IMR-90 (cell line): ENCODE data around the gene TBL3. TPM values are rescaled to one million over a fixed set of nuclear protein-coding genes. Genes with fewer than 3 reads are reported as not detected.

Experiments used
- ATAC-seq: fragments of 200-7000 bp; cut with Tn5 transposase; 2 replicates; pipeline ENCODE4 v1.9.1; 2020; ENCODE audit warnings: low read depth, mild to moderate bottlenecking, moderate library complexity
- BruUV-seq: library from RNA; stranded (reverse); fragments of 400-500 nt; replicated peaks from 2 replicates; lab custom pipeline; 2021; lab: Mats Ljungman, UMichigan
- CTCF ChIA-PET: fragments of 300-600 bp; formaldehyde crosslinking; extraction: SDS; loops from one replicate; lab custom pipeline; 2021; ENCODE audit warnings: antibody characterized with exemption; lab: Yijun Ruan, JAX
- POLR2A ChIA-PET: fragments of 300-600 bp; sonication (Branson Sonifier 250); formaldehyde crosslinking; loops from one replicate; lab custom pipeline; 2022; ENCODE audit warnings: antibody characterized with exemption; ENCODE audit not compliant: unreplicated experiment; lab: Charles Lee
- DNase-seq: peaks from one replicate; pipeline ENCODE4 v3.0.0; 2013
- H2AFZ ChIP-seq: replicated peaks from 2 replicates; pipeline ENCODE3; 2013; ENCODE audit warnings: low read length, mild to moderate bottlenecking; ENCODE audit not compliant: poor library complexity
- H2AK5ac ChIP-seq: 2 replicates; pipeline ENCODE4 v1.6.1; 2013; ENCODE audit warnings: low read depth, low read length, inconsistent platforms
- H2AK9ac ChIP-seq: replicated peaks from 2 replicates; pipeline ENCODE3; 2013; ENCODE audit warnings: mild to moderate bottlenecking, low read depth, low read length, moderate library complexity; ENCODE audit not compliant: poor library complexity
- H2BK120ac ChIP-seq: 2 replicates; pipeline ENCODE4 v1.6.1; 2013; ENCODE audit warnings: low read depth, low read length, inconsistent platforms
- H2BK15ac ChIP-seq: 3 replicates; pipeline ENCODE4 v1.6.1; 2013; ENCODE audit warnings: low read depth, low read length, inconsistent platforms
- H2BK20ac ChIP-seq: 2 replicates; pipeline ENCODE4 v1.6.1; 2013; ENCODE audit warnings: low read depth, mild to moderate bottlenecking, inconsistent platforms, low read length, moderate library complexity
- H2BK5ac ChIP-seq: 2 replicates; pipeline ENCODE4 v1.6.1; 2013; ENCODE audit warnings: mild to moderate bottlenecking, low read depth, low read length, inconsistent platforms; ENCODE audit not compliant: poor library complexity, severe bottlenecking
- H3K14ac ChIP-seq: replicated peaks from 2 replicates; pipeline ENCODE4 v1.6.1; 2013; ENCODE audit warnings: low read depth, low read length, inconsistent platforms
- H3K18ac ChIP-seq: 2 replicates; pipeline ENCODE4 v1.6.1; 2013; ENCODE audit warnings: low read depth, low read length, control low read depth
- H3K23ac ChIP-seq: 2 replicates; pipeline ENCODE4 v1.6.1; 2013; ENCODE audit warnings: low read depth, low read length, inconsistent platforms
- H3K27ac ChIP-seq: 2 replicates; pipeline ENCODE4 v1.5.1; 2013; ENCODE audit warnings: mild to moderate bottlenecking, control low read depth, low read length; ENCODE audit not compliant: insufficient read depth
- H3K27me3 ChIP-seq: 2 replicates; pipeline ENCODE4 v1.6.1; 2013; ENCODE audit warnings: low read length; ENCODE audit not compliant: control insufficient read depth, insufficient read depth
- H3K36me3 ChIP-seq: 2 replicates; pipeline ENCODE4 v1.6.1; 2013; ENCODE audit warnings: low read length, mixed read lengths; ENCODE audit not compliant: control insufficient read depth, insufficient read depth
- H3K4ac ChIP-seq: 2 replicates; pipeline ENCODE4 v1.6.1; 2013; ENCODE audit warnings: low read depth, low read length, inconsistent platforms
- H3K4me1 ChIP-seq: 2 replicates; pipeline ENCODE4 v1.6.1; 2013; ENCODE audit warnings: low read length, mixed read lengths; ENCODE audit not compliant: control insufficient read depth, insufficient read depth
- H3K4me2 ChIP-seq: 2 replicates; pipeline ENCODE4 v1.6.1; 2013; ENCODE audit warnings: low read depth, mild to moderate bottlenecking, control low read depth, low read length, moderate library complexity
- H3K4me3 ChIP-seq: 2 replicates; pipeline ENCODE4 v1.5.1; 2013; ENCODE audit warnings: low read depth, mild to moderate bottlenecking, control low read depth, low read length, moderate library complexity; ENCODE audit not compliant: insufficient read depth
- H3K56ac ChIP-seq: 2 replicates; pipeline ENCODE4 v1.6.1; 2013; ENCODE audit warnings: low read length, inconsistent platforms; ENCODE audit not compliant: insufficient read depth; ENCODE audit errors: extremely low read depth
- H3K79me1 ChIP-seq, 2 experiments: 2 replicates each; pipeline ENCODE4 v1.6.1; 2013; ENCODE audit warnings: low read length in 2 of 2, inconsistent platforms in 1 of 2, low read depth in 1 of 2
- H3K9ac ChIP-seq: 2 replicates; pipeline ENCODE4 v1.6.1; 2013; ENCODE audit warnings: low read depth, low read length, control low read depth
- H3K9me1 ChIP-seq: 2 replicates; pipeline ENCODE4 v1.6.1; 2013; ENCODE audit warnings: low read length, inconsistent platforms; ENCODE audit not compliant: insufficient read depth
- H3K9me3 ChIP-seq: 2 replicates; pipeline ENCODE4 v1.6.1; 2013; ENCODE audit warnings: low read length; ENCODE audit not compliant: control insufficient read depth, insufficient read depth
- H4K20me1 ChIP-seq: 2 replicates; pipeline ENCODE4 v1.6.1; 2013; ENCODE audit warnings: low read length, inconsistent platforms; ENCODE audit not compliant: insufficient read depth
- H4K5ac ChIP-seq: 2 replicates; pipeline ENCODE4 v1.6.1; 2013; ENCODE audit warnings: mild to moderate bottlenecking, low read depth, low read length, control low read depth
- H4K8ac ChIP-seq, 2 experiments: 2 replicates each; pipeline ENCODE4 v1.6.1; 2013; ENCODE audit warnings: low read depth in 2 of 2, low read length in 2 of 2, control low read depth in 1 of 2, inconsistent platforms in 1 of 2
- H4K91ac ChIP-seq: 2 replicates; pipeline ENCODE4 v1.6.1; 2013; ENCODE audit warnings: low read depth, low read length, inconsistent platforms; ENCODE audit not compliant: insufficient read depth
- BHLHE40 ChIP-seq: fragments of 150-350 bp; IDR thresholded peaks from 2 replicates; pipeline ENCODE4 v1.6.1; 2016; ENCODE audit warnings: mild to moderate bottlenecking, low read depth, low read length
- CEBPB ChIP-seq: IDR thresholded peaks from 2 replicates; pipeline ENCODE4 v1.6.1; 2012; ENCODE audit warnings: low read depth, low read length, improper control_type of control experiment
- CHD1 ChIP-seq: IDR thresholded peaks from 2 replicates; pipeline ENCODE4 v1.6.1; 2012; ENCODE audit warnings: low read depth, low read length, improper control_type of control experiment
- FOS ChIP-seq: fragments of 150-350 bp; IDR thresholded peaks from 2 replicates; pipeline ENCODE4 v1.6.1; 2016; ENCODE audit warnings: low read depth, low read length
- MAFK ChIP-seq: IDR thresholded peaks from 2 replicates; pipeline ENCODE4 v1.6.1; 2012; ENCODE audit warnings: low read depth, low read length, improper control_type of control experiment
- MAZ ChIP-seq: IDR thresholded peaks from 2 replicates; pipeline ENCODE4 v1.6.1; 2012; ENCODE audit warnings: low read depth, mild to moderate bottlenecking, low read length, improper control_type of control experiment, moderate library complexity, borderline replicate concordance
- MXI1 ChIP-seq: IDR thresholded peaks from 2 replicates; pipeline ENCODE4 v1.6.1; 2012; ENCODE audit warnings: low read depth, mild to moderate bottlenecking, low read length, moderate library complexity, borderline replicate concordance
- POLR2A ChIP-seq: IDR thresholded peaks from 2 replicates; pipeline ENCODE4 v1.6.1; 2012; ENCODE audit warnings: mild to moderate bottlenecking, low read depth, low read length
- RAD21 ChIP-seq: IDR thresholded peaks from 2 replicates; pipeline ENCODE4 v1.6.1; 2012; ENCODE audit warnings: low read length, improper control_type of control experiment
- RCOR1 ChIP-seq: IDR thresholded peaks from 2 replicates; pipeline ENCODE4 v1.6.1; 2012; ENCODE audit warnings: mild to moderate bottlenecking, low read length, improper control_type of control experiment; ENCODE audit not compliant: insufficient replicate concordance
- RFX5 ChIP-seq: IDR thresholded peaks from 2 replicates; pipeline ENCODE4 v1.8.0; 2012; ENCODE audit warnings: low read depth, mild to moderate bottlenecking, low read length, moderate library complexity
- SMC3 ChIP-seq: fragments of 150-350 bp; IDR thresholded peaks from 2 replicates; pipeline ENCODE4 v1.6.1; 2016; ENCODE audit warnings: low read depth, mild to moderate bottlenecking, antibody characterized with exemption, low read length, moderate library complexity
- WGBS, 2 experiments: methylation state at CpG; one replicate each; pipeline versions ENCODE4 v1.1.5 to v1.1.7; 2013; ENCODE audit warnings: missing lambda C conversion rate in 2 of 2; ENCODE audit not compliant: insufficient read length in 1 of 2; ENCODE audit errors: extremely low coverage in 2 of 2; 5-methylcytosine and 5-hydroxymethylcytosine counted together
- dilution Hi-C: fragments of 300-500 bp; cut with HindIII; formaldehyde crosslinking; loops from one replicate; pipeline ENCODE4 v1.14.3; 2018; ENCODE audit warnings: low sequenced_read_pairs; ENCODE audit not compliant: unreplicated experiment
- in situ Hi-C: fragments of 300-500 bp; cut with MboI; formaldehyde crosslinking; loops from 3 replicates; pipeline ENCODE4 v1.14.3; 2019; ENCODE audit warnings: low sequenced_read_pairs, inconsistent platforms, mixed read lengths
- intact Hi-C: fragments of 100-400 bp; cut with micrococcal nuclease; formaldehyde crosslinking; loops from 2 replicates; pipeline ENCODE4 v1.10.0; 2022
- polyA plus RNA-seq, 3 experiments: library from polyadenylated mRNA; depleted of rRNA; stranded (reverse); fragments of >200 nt; gene quantifications; 2 replicates each; pipeline ENCODE4 v1.2.3, GENCODE V29; 2012; ENCODE audit warnings: low replicate concordance in 1 of 3
- total RNA-seq: library from RNA; depleted of rRNA; stranded (reverse); fragments of >200 nt; gene quantifications from 2 replicates; pipeline ENCODE4 v1.2.3, GENCODE V29; 2012
- TF ChIP-seq, protein P1 (sequence below): conservative IDR thresholded peaks from 2 replicates; pipeline ENCODE4 v1.5.1; 2012; ENCODE audit warnings: mild to moderate bottlenecking, low read depth, low read length, improper control_type of control experiment

The TBL3 gene
- total and polyA plus RNA-seq, 2 of the 4 experiments (the other 2 are of a cell fraction): 38.5 to 60.8 TPM

DNA sequence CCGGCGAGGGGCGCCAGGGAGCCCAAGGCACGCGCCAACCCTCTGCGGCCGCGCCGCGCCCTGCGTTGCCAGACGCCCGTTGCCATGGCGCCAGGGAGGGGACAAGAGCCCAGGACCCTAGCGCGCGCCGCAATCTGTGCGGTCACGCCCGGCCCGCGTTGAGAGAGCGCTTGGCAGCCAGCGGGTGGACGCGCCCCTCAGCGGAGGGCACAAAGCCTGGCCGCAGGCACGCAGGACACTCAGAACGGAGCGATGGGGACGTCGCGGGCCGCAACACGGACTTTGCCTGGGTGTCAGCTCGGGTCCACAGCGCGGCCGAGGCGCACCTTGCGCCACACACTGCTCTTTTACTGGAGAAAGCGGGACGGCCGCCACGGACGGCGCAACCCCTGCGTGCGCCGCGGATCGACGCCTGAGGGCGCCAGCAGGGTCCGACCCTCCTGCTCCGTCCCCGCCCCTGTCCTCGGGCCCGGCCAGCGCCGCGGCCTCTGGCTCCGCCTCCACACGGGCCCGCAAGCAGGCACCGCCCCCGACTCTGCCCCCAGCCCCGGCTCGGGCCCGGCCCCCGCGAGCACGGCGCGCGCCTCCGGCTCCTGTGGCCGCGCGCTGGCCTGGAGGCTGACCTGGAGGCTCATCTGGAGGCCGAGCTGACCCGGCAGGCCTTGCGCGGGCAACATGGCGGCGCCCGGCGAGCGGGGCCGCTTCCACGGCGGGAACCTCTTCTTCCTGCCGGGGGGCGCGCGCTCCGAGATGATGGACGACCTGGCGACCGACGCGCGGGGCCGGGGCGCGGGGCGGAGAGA lies 11.9 kb downstream of the TBL3 start, which contains the start of gene GFER:
Gene GFER (plus strand): TSS at position 650 of the 803 bp plus-strand sequence. CDS start 26 bp downstream, at position 676.
- H3K18ac ChIP-seq: no peak within 1 kb of the TSS
- dilution Hi-C loops (no loop called here), intact Hi-C loops (no loop called here), in situ Hi-C loops (no loop called here)
- H3K4me2 ChIP-seq: peak within 1 kb of the TSS; percentile 92
- peak within 1 kb of the TSS; percentile 30 for H3K4ac ChIP-seq
- H2BK15ac ChIP-seq: no peak within 1 kb of the TSS
- 1% methylated on average over 69 of the region's 109 CpGs; no CpG with 5 or more reads in 1 of the 2 experiments for WGBS, 2 experiments
- TF ChIP-seq RCOR1 (no peak), SMC3 (peak; percentile 26; the same call in 1 of the 2 replicates), CEBPB (peak; percentile 42; the same call in 1 of the 2 replicates), CHD1 (no peak), MXI1 (no peak; the same call in 1 of the 2 replicates), FOS (no peak), RAD21 (peak; percentile 7; the same call in 1 of the 2 replicates), MAFK (no peak), POLR2A (peak; percentile 75), BHLHE40 (peak; percentile 61), RFX5 (no peak), MAZ (peak; percentile 93; the same call in 1 of the 2 replicates)
- TF ChIP-seq, protein P1, sequence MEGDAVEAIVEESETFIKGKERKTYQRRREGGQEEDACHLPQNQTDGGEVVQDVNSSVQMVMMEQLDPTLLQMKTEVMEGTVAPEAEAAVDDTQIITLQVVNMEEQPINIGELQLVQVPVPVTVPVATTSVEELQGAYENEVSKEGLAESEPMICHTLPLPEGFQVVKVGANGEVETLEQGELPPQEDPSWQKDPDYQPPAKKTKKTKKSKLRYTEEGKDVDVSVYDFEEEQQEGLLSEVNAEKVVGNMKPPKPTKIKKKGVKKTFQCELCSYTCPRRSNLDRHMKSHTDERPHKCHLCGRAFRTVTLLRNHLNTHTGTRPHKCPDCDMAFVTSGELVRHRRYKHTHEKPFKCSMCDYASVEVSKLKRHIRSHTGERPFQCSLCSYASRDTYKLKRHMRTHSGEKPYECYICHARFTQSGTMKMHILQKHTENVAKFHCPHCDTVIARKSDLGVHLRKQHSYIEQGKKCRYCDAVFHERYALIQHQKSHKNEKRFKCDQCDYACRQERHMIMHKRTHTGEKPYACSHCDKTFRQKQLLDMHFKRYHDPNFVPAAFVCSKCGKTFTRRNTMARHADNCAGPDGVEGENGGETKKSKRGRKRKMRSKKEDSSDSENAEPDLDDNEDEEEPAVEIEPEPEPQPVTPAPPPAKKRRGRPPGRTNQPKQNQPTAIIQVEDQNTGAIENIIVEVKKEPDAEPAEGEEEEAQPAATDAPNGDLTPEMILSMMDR: peak; percentile 54
- H4K5ac ChIP-seq: peak within 1 kb of the TSS; percentile 22; the same call in 1 of the 2 replicates
- peak within 1 kb of the TSS; percentile 89 for H3K23ac ChIP-seq
- H2BK5ac ChIP-seq: peak within 1 kb of the TSS; percentile 14
- no TSS peak for BruUV-seq
- H3K56ac ChIP-seq: peak within 1 kb of the TSS; percentile 65
- peak within 1 kb of the TSS; percentile 94 for H2AFZ ChIP-seq
- peak within 1 kb of the TSS; percentile 29 to 54; a peak in 3 of 4 replicates for H4K8ac ChIP-seq
- H2BK120ac ChIP-seq: no peak within 1 kb of the TSS
- H3K36me3 ChIP-seq: peaks cover 19% of the 10 kb centered on the region
- ATAC-seq: peak; percentile 97
- peak within 1 kb of the TSS; percentile 71 for H3K9ac ChIP-seq
- CTCF ChIA-PET: interaction anchor here (0.8 kb wide), 1 partner anchor 20 kb away, joined by 3 read pairs; no protein-coding TSS in a partner anchor
- no peaks in the 10 kb centered on the region; the same call in none of the 2 replicates for H4K20me1 ChIP-seq
- peak within 1 kb of the TSS; percentile 39 for H4K91ac ChIP-seq
- POLR2A ChIA-PET: no interaction called here
- H3K27me3 ChIP-seq: peaks cover 31% of the 10 kb centered on the region; the same call in 1 of the 2 replicates
- no peaks in the 10 kb centered on the region for H3K9me3 ChIP-seq
- peak within 1 kb of the TSS; percentile 85 for H3K14ac ChIP-seq
- peak within 1 kb of the TSS; percentile 95 for H2AK9ac ChIP-seq
- no peak within 1 kb of the TSS for H2BK20ac ChIP-seq
- H3K4me1 ChIP-seq: peaks cover 8% of the 10 kb centered on the region
- peak; percentile 93 for DNase-seq
- peaks cover 9% of the 10 kb centered on the region for H3K9me1 ChIP-seq
- H3K4me3 ChIP-seq: peak within 1 kb of the TSS; percentile 76
- peaks cover 21 to 29% of the 10 kb centered on the region in 2 experiments for H3K79me1 ChIP-seq
- H3K27ac ChIP-seq: peak within 1 kb of the TSS; percentile 30
- H2AK5ac ChIP-seq: peak within 1 kb of the TSS; percentile 34
